ENCODE data around the gene UQCR11. TPM values are rescaled to one million over a fixed set of nuclear protein-coding genes. Genes with fewer than 3 reads are reported as not detected.

Gene UQCR11
- total RNA-seq, 2 experiments from 2014 or later = 86.2 to 187 TPM

GRCh38 chr19:1646659-1647453, 41.6 kb upstream of the UQCR11 start:
- Histone ChIP-seq H3K4me1 (ENCODE audit: insufficient read depth, low read length, poor library complexity, severe bottlenecking) (peaks cover 55% of the 10 kb centered on the region), H3K9me3 (ENCODE audit: low read length) (no peaks in the 10 kb centered on the region), H3K4me3 (ENCODE audit: low read depth, low read length, poor library complexity, severe bottlenecking) (peak overlapping the region; percentile 94), H3K79me2 (ENCODE audit: insufficient read depth, low read depth, low read length) (peaks cover 90% of the 10 kb centered on the region), H3K4me2 (ENCODE audit: low read length) (peak overlapping the region; percentile 93), H4K20me1 (ENCODE audit: insufficient read depth, low read length) (no peaks in the 10 kb centered on the region; the same call in 1 of the 2 replicates), H3K9me2 (ENCODE audit: insufficient read depth, low read length) (no peaks in the 10 kb centered on the region), H3K27ac (ENCODE audit: low read depth, low read length, poor library complexity, severe bottlenecking) (peak overlapping the region; percentile 98), H3K36me3 (ENCODE audit: insufficient read depth, low read length) (peaks cover 96% of the 10 kb centered on the region), H2AFZ (ENCODE audit: low read length) (no peak overlapping the region)
- DNase-seq (ENCODE audit: low spot score) = peak; percentile 43
- intact Hi-C loops (cut with micrococcal nuclease; ENCODE audit: unreplicated experiment) = loop anchor here (5.0 kb wide), 1 partner anchor 380 kb away; the partner anchor contains the start of gene CIRBP
- TF ChIP-seq CTCF (conservative IDR thresholded peaks at IDR 0.05; ENCODE audit: low read length) (no peak), EZH2phosphoT487 (IDR thresholded peaks at IDR 0.05; ENCODE audit: borderline replicate concordance, low read depth, low read length) (no peak)
- CTCF ChIA-PET (ENCODE audit: unreplicated experiment) = no interaction called here
- POLR2A ChIA-PET = no interaction called here
- BruUV-seq (replicated peaks) = no TSS peak

- CTCF ChIA-PET (ENCODE audit: unreplicated experiment) = no interaction called here
Measured at GRCh38 chr19:1646149-1646548, 40.9 kb upstream of the UQCR11 start.

More at GRCh38 chr19:1646149-1646548, 40.9 kb upstream of the UQCR11 start:
- intact Hi-C loops (cut with micrococcal nuclease; ENCODE audit: unreplicated experiment) = loop anchor here (5.0 kb wide), 1 partner anchor 379 kb away; the partner anchor contains the start of gene CIRBP
- peaks cover 96% of the 10 kb centered on the region for H3K36me3 ChIP-seq (ENCODE audit: insufficient read depth, low read length)
- H2AFZ ChIP-seq (ENCODE audit: low read length) = no peak overlapping the region
- 0 out of 2 replicates have a peak overlapping the region, but pooled peaks have one; percentile 93 for H3K4me2 ChIP-seq (ENCODE audit: low read length)
- no peaks in the 10 kb centered on the region for H3K9me2 ChIP-seq (ENCODE audit: insufficient read depth, low read length)
- POLR2A ChIA-PET = no interaction called here
- H3K4me1 ChIP-seq (ENCODE audit: insufficient read depth, low read length, poor library complexity, severe bottlenecking) = peaks cover 55% of the 10 kb centered on the region
- DNase-seq (ENCODE audit: low spot score) = no peak
- H3K9me3 ChIP-seq (ENCODE audit: low read length) = no peaks in the 10 kb centered on the region
- H3K79me2 ChIP-seq (ENCODE audit: insufficient read depth, low read depth, low read length) = peaks cover 91% of the 10 kb centered on the region
- TF ChIP-seq CTCF (conservative IDR thresholded peaks at IDR 0.05; ENCODE audit: low read length) (no peak), EZH2phosphoT487 (IDR thresholded peaks at IDR 0.05; ENCODE audit: borderline replicate concordance, low read depth, low read length) (no peak)
- peak overlapping the region; percentile 98 for H3K27ac ChIP-seq (ENCODE audit: low read depth, low read length, poor library complexity, severe bottlenecking)
- H3K4me3 ChIP-seq (ENCODE audit: low read depth, low read length, poor library complexity, severe bottlenecking) = no peak overlapping the region
- no TSS peak for BruUV-seq (replicated peaks)
- H4K20me1 ChIP-seq (ENCODE audit: insufficient read depth, low read length) = no peaks in the 10 kb centered on the region; the same call in 1 of the 2 replicates
